GM19452 (cell line): Measurements from ENCODE around the gene MXRA8.
"Not testable (repeated sequence)": the region's sequence is repeated elsewhere in the genome, so short reads cannot be mapped to it uniquely, and the experiment has no call there.

ENCODE experiments used
- ATAC-seq: cut with Tn5 transposase; IDR thresholded peaks from one replicate; pipeline ENCODE4 v1.9.1; 2021; ENCODE audit not compliant: unreplicated experiment

Gene MXRA8

DNA sequence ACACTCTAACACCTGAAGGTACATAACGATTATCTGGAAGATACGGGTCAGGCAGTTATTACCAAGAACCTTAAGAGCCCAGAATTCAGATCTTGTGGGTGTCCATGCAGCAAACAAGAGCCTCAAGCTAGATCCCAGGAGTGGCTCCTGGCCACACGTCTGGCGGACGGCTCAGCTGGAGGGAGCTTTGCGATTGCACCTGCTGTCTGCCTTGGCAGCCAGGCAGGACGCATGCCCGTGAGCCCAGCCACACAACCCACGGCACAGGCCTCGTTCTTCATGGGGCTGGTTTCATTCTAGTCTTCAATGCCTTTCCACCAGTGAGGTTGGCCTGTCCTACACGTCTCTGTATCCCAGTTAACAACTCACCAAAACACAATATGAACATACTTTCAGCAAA, 35.1 kb upstream of the MXRA8 start:
- ATAC-seq: no peak

DNA sequence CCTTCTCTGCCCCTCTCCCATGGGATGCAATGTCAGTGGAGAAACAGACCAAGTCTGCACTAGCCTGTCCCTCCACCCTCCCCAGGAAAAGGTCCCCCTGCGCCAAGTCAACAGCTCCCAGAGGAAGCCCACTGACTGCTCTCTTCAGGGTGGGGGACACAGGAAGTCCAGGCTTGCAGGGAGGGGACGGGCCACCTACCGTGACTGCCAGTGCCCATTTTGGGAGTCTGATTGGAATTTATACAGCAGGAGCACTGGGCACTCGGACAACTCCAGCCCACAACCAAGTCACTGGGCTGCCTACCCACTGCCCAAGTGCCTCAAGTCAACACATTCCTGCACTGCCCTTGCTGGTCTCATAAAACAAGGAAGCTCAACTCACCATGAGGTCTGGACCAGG, 34.7 kb upstream of the MXRA8 start:
- no peak for ATAC-seq

DNA sequence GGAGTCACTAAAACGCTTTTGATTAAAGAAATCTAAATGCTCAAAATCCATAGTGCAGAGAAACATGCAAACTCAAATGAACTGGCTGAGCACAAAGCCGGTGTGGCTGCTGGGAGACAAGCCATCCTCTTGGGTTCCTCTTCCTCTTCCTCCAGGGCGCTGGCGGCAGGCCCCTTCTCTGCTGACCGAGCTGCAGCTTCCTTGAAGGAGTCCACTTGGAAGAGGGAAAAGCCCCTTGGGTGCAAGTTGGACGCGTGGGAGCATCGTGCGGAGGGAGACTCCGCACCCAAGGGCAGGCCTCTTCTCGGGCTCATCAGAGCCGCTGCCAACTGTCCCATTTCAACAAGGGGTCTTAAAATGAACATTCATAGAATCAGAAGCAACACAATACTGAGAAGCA, 32.9 kb upstream of the MXRA8 start:
- no peak for ATAC-seq

DNA sequence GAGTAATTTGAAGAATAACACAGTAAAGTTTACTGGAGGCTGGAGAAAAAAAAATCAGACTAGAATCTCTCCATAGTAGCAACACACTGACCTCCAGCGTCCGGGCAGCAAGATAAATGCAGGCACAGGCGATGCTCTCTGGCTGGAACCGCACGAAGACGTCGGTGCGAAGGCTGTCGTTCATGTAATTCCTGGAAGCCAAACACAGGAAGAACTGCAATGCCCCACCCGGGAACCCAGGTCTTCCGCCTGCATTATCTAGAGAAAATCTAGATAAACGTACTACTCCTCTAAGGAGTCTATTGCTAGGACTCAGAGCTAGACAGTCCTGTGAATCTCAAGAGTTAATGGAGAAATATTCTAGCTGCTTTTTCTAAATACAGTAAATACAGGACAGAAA, 32.3 kb upstream of the MXRA8 start:
- ATAC-seq: no peak

DNA sequence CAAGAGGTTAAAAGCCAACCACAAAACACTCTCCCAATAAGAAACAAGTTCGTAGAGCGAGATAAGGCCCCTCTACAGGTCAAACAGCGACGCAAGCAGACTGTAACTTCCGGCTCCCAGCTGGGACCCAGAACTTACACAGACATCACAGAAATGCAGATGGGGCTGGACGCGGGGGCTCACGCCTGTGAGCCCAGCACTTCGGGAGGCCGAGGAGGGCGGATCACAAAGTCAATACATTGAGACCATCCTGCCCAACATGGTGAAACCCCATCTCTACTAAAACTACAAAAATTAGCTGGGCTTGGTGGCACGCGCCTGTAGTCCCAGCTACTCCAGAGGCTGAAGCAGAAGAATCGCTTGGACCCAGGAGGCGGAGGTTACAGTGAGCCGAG, 29.7 kb upstream of the MXRA8 start:
- ATAC-seq: no peak

DNA sequence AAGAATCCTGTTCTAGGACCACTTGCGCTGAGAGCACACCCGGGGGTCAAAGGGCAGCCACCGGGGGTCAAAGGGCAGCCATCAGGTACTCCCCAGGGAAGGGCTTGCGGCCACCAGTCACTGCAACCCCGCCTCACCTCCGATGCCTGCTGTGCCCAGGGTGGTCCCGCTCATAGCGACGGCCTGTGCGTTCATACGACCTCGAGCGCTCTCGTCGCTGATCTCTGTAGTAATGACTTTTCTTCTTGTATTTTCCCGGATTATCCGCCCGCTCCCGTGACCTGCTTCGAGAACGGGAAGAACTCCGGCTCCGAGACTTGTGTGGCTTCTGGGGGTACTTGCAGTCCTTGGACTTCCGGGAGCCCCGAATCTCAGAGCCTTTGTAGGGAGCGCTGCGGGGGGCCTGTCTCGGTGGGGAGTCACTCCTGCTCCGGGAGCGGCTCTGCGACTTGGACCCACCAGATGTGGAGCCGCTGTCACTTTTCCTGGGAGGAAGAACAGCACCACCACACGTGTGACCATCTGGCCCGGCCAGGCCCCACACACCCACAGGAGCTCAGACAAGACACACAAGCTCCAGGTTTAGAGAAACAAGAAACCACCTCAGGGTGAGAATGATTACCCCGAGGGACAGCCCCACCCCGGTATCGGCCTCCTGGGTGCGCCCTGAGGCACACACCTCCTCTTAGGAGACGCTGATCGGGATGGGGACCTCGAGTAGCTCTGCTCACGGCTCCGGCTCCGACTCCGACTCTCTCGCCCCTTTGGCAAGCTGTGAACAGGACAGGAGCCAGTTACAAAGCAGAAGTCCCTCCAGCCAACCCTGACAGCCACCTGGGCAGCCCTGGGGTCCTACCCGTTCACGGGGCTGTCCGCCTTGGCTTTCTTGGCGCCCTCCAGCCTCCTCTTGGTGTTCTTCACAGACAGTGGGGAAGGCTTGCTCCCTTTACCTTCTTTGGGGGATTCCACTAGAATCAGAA, 29.0 kb upstream of the MXRA8 start:
- ATAC-seq: no peak

DNA sequence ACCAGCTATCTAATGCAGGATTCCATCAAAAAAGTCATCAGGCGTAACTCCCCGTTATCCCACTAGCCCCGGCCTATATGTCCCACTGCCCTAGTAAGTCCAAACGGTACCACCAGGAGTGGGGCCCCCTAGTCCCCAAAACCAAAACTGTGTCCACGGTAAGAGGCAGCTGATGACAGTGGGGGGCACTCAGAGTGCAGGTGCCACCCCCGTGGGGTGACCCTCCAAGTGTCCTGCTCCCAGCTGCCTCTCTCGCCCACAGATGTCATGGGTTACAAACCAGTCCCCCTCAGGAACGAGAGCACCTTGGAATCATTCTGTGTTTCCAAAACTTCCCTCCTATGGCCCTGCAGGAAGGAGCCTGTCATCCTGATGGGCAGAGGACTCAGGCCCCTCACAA, 27.6 kb upstream of the MXRA8 start:
- ATAC-seq: no peak

DNA sequence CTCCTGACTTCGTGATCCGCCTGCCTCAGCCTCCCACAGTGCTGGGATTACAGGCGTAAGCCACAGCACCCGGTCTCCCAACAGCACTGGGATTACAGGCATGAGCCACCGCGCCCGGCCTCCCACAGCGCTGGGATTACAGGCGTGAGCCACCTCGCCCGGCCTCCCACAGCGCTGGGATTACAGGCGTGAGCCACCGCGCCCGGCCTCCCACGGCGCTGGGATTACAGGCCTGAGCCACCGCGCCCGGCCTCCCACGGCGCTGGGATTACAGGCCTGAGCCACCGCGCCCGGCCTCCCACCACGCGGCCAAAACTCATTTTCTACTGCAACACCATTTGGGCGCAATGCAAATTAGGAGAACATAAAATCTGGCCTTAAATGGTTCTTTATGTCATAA, 27.0 kb upstream of the MXRA8 start:
- not testable (repeated sequence) for ATAC-seq

DNA sequence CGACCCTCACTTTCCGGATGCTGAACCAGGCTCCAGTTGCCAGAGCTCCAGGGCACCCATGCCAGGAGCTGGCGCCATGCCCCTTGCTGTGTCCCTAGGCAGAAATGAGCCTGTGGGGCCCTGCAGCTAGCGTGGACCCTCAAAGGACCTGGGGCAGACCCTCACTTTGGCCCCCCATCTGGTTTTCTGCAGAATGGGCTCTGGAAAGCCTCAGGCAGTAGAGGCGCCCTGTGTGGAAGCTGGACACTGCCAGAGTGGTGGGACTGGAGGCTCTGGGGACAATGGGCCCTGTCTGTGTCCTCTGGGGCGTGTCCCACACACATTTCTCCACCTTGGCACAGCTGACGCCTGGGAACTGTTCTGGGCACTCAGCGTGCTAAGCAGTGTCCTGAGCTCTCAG, 22.9 kb upstream of the MXRA8 start:
- ATAC-seq: no peak

DNA sequence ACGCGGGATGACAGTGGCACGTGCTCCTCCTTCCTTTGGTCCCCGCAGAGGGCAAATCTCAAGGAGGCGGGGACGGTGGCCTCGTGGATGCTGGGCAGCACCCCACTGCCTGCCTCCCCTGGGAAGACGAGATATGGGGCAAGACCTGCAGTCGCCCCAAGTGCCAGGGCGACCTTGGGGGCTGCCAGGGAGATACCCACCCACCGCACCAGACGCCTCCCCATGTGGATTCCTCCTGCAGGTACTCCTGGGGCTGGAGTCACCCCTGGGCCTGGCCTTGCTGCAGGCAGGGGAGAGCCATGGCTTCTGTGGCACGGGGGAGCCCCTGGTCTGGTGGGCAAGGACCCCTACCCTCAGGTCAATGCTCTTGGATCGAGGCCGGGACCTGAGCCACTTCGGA, 22.5 kb upstream of the MXRA8 start:
- no peak for ATAC-seq

DNA sequence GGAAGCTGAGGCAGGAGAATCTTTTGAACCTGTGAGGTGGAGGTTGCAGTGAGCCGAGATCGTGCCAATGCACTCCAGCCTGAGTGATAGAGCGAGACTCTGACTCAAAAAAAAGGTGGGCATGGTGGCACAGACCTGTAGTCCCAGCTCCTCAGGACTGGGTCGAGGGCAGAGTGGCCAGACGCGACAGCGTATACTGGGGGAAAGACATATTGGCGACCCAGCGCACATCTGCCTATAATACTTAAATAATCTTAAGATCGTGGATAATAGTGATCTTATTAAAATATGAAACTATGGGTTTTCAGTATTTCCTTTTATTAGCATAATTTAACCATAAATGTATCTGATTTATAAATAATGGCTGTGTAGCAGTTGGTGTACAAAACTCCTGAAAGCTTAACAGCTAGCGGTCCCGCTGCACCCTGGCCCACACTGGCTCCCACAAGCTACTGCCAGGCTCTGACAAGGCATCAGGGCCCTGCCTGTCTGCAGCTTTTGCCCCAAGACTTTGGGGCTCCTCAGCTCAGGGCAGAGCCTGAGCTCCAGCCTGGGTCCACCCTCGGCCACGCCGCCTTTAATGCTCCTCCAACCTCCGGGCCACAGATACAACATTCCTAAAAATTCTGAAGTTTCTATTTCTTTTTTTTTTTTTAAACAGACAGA, 19.3 kb upstream of the MXRA8 start:
- no peak for ATAC-seq

DNA sequence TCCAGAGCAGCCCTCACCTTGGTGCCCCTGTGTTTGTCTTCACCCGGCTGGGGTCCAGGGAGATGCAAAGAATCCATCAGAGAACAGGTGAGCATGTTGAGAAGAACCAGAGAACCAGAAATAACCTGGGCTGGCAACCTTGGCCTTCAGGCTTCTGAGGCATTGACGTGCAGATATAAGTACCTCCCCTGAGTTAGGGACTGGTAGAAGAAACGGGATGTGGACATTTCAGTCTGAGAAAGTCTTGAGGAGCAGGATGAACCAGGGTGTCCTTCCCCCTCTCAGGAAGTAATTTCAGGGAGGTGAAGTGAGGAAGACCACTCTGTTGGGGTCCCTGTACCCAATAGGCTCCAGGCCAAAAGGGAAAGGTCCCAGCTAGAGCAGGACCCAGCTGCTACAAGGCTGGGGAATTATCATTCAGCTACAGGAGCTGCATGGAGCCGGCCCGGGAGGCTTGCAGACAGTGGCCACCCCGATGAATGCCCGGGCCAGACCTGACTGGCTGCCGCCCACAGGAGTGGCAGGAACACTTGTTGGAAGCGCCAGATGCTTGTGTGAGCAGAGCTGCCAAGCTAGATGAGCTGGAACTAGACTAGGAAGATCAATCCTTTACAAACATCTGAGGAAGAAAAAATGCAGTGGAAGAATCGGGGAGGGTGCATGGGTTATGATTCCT, 18.3 kb upstream of the MXRA8 start:
- no peak for ATAC-seq

DNA sequence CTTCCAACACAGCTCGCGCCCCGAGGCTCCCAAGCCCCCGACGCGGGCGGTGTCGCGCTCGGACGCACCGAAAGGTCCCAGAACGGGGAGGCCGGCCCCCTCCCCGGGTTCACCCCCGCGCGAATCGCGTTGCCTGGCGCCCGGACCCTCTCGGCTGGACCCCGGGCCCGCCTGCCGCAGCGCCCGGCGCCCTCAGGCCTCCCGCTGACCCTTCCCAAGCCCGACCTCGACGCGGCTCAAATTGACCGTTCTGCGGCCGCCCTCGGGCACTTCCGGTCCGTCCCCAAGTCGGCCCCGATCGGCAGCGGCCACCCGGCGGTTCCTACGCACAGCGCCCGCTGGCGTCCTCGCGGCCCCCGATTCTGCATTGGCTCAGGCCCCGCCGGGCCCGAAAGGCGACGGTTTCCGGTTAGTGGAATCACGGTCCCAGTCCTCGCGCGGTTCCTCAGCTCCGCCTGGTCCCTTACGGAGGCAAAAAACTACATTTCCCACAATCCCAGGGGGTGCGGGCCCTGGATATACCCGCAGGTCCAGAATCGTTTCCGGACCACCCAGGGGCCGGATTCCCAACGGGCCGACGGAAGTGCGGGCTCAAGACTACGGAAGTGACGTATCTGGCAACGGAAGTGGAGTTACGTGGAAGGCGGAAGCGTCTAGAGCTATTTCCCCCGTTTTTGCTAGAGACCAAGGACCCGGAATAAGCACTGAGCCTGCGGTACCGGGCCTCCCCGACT, 16.7 kb upstream of the MXRA8 start, which contains the start of gene AURKAIP1:
Gene AURKAIP1, minus strand, starts transcription at position 279 of the 734 bp plus-strand sequence. CDS start 451 bp downstream, outside the sequence.
- ATAC-seq: peak; percentile 87

DNA sequence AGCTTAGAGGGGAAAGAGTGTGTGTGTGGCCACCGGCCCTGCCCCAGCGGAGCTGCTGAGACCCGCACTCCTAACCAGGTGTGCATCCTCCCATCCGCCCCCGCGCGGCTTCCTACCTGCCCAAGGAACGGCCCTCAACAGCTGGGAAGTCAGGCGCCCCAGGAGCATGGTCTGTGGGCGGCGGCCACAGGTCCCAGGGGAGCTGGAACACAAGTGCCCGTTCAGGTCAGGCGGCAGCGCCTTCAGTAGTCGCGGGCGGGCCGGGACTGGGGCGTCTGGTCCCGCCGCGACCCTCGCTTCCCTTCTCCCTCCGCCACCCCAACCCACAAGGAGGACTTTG, 16.2 kb upstream of the MXRA8 start:
- ATAC-seq: no peak

DNA sequence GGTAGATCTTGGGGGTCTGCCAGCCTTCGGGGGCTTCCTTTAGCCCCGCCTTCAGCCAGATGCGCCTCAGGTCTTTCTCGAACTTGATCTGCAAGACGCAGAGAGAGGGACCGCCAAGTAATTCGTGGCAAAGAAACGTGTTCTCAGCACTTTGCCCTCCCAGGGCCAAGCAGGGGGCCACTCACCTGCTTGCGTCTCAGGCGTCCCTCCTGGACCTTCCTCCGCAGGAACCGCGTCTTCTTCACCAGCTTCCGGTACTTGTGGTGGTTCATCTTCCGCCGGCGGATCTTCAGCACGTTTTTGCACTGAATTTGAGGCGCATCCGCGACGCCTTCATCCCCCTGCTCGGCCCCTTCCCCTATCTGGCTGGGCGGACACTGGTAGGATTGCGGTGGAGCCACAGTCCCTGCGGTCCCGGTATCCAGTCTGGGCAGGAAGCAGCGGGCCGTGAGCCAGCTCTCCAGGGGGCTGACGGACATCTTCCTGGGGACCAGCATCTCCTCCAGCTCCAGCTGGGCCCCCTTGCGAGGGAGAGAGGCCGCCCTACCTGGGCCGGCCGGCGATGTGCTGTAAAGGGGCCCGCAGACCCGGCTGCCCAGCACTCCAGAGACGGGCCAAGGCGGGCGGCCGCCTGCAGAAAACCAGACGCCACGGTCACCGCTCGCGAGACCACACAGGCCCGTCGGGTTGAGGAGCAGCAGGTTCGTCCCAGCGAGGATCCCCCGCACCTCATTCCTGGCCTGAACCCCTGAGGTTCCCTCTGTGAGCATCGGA, 15.6 kb upstream of the MXRA8 start:
- ATAC-seq: no peak

DNA sequence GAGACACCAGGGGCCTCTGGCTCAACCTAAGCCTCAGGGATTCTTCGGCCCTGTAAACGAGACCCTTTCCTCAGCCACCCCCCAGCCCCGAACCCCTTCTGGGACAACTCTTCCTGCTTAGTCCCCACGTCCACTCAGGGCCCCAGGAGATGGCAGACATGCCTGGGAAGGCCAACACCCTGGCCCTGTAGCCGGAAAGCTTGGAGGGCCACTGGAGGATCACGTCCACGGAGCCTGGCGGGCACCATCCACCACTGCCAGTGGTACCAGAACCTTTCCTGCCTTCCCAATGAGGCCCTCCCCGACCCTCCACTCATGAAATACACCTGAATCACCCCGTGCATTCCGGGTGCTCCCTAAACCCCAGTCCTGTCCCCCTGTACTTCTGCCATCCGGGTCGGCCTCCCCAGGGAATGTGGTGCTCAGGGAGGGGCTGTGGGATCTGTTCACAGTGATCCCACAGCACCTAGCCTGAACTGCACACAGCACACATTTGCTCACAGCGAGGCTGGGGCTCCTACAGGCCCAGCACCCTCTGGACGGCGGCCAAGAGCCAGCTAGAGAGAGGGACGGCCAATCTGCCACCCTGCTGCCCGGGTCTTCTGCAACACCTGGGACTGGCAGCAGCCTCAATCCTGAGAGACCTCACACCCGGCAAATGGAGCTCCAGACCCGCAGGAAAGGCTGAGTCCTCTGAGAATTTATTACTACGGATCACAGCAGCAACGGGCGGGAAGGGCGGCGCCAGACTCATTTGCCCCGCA, 14.9 kb upstream of the MXRA8 start:
- no peak for ATAC-seq

DNA sequence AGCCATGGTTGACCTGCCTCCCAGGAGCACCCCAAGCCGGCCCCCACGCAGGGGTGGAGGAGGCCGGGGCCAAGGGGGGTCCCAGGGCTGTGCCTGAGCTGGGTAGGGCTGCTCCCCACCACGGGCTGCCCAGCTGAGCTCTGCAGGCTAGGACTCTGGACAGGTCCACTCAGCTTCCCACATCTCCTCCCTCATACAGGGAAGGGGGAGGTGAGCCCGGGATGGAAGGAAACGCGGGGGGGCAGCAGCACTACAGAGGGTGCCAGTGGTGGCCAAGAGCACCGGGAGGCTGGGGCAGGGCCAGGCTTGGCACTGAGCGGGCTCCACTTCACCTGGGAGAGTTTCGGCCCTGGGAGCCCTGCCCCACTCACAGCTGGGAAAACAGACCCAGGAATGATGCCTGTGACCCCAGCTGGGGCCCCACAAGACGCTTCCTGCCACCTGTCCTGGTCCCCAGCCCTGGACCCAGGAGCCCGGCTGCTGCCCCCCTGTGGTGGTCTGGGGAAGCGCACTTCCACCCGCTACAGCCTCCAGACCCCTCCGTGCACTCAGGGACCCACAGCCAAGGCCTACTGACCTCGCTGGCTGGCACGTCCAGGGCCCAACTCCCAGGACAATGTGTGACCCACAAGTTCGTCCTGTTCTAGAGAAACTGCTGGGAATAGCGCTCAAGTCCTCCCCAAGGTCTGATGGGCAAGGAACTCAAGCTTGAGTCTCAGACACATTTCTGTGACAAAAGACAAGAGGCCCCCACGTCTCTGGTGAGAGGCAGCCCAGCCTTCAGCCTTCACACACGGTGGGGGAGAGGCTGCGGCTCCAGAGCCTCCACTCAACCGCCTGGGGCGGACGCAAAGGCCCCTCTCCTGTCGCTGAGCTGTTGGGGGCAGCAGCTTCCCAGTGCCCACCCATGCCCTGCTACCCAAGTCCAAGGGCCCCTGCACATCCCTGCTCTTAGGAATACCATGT, 13.7 kb upstream of the MXRA8 start:
- no peak for ATAC-seq

DNA sequence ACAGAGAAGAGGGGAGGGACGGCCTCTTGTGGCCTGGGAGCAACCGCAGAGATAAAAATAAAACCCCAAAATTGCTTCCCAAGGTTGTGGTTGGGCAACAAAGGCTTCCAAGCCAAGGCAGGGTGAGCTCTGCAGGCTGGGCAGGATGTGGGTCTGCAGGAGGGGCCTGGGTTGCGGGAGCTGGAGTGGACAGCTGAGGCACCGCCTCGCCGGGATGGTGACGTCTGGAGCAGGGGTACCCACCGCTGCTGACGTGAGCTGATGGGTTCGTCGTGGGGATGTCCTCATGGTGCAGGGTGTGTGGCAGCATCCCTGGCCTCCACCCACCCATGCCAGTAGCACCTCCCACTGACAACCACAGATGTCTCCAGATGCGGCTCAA, 13.0 kb upstream of the MXRA8 start:
- ATAC-seq: no peak
